PC-3 (cell line): Measurements from ENCODE around the gene PLXNC1. TPM values are rescaled to one million over a fixed set of nuclear protein-coding genes. Genes with fewer than 3 reads are reported as not detected.

ENCODE experiments used
- ATAC-seq: fragments of 200-7000 bp; cut with Tn5 transposase; 2 replicates; pipeline ENCODE4 v1.9.1; 2020; ENCODE audit warnings: mild to moderate bottlenecking, moderate library complexity
- BruUV-seq: library from RNA; stranded (reverse); fragments of 400-500 nt; replicated peaks from 2 replicates; lab custom pipeline; 2021; lab: Mats Ljungman, UMichigan
- CTCF ChIA-PET: fragments of 300-600 bp; sonication (Branson Sonifier 250); formaldehyde crosslinking; loops from one replicate; lab custom pipeline; 2022; ENCODE audit warnings: antibody characterized with exemption; lab: Charles Lee
- POLR2A ChIA-PET: fragments of 300-600 bp; sonication (Branson Sonifier 250); formaldehyde crosslinking; loops from one replicate; lab custom pipeline; 2022; ENCODE audit warnings: antibody characterized with exemption; ENCODE audit not compliant: unreplicated experiment; lab: Charles Lee
- DNase-seq: peaks from one replicate; pipeline ENCODE4 v3.0.0-alpha.2; 2015
- H2AFZ ChIP-seq: fragments of 300-600 bp; sonication (generic); 2 replicates; pipeline ENCODE4 v1.6.0; 2016; ENCODE audit warnings: antibody characterized with exemption, low read length
- H3F3A ChIP-seq: fragments of 300-600 bp; sonication (generic); one replicate; pipeline ENCODE4 v1.6.0; 2017; ENCODE audit warnings: antibody characterized with exemption, low read length, control low read depth, mild to moderate bottlenecking; ENCODE audit not compliant: unreplicated experiment
- H3K27ac ChIP-seq: fragments of 300-600 bp; sonication (generic); 2 replicates; pipeline ENCODE4 v1.5.1; 2016; ENCODE audit warnings: mild to moderate bottlenecking, low read length
- H3K27me3 ChIP-seq: fragments of 300-600 bp; sonication (generic); 2 replicates; pipeline ENCODE4 v1.6.1; 2016; ENCODE audit warnings: low read length, mixed read lengths
- H3K36me3 ChIP-seq: fragments of 300-600 bp; sonication (generic); 2 replicates; pipeline ENCODE4 v1.6.1; 2016; ENCODE audit warnings: low read depth, mixed run types, low read length, mixed read lengths
- H3K4me1 ChIP-seq: fragments of 300-600 bp; sonication (generic); 2 replicates; pipeline ENCODE4 v1.5.1; 2016; ENCODE audit warnings: low read length; ENCODE audit not compliant: insufficient read depth
- H3K4me2 ChIP-seq: fragments of 300-600 bp; sonication (generic); 2 replicates; pipeline ENCODE4 v1.6.0; 2016; ENCODE audit warnings: low read length
- H3K4me3 ChIP-seq: fragments of 300-600 bp; sonication (generic); 2 replicates; pipeline ENCODE4 v1.5.1; 2016; ENCODE audit warnings: mild to moderate bottlenecking, low read length, mixed read lengths
- H3K79me2 ChIP-seq: fragments of 300-600 bp; sonication (generic); 2 replicates; pipeline ENCODE4 v1.6.1; 2017; ENCODE audit warnings: low read length, mixed read lengths
- H3K9ac ChIP-seq: fragments of 300-600 bp; sonication (generic); 2 replicates; pipeline ENCODE4 v1.6.0; 2016; ENCODE audit warnings: mild to moderate bottlenecking, low read length
- H3K9me2 ChIP-seq: fragments of 300-600 bp; sonication (generic); replicated peaks from 2 replicates; pipeline ENCODE4 v1.6.1; 2016; ENCODE audit warnings: mixed run types, low read length, mixed read lengths
- H3K9me3 ChIP-seq: fragments of 300-600 bp; sonication (generic); 2 replicates; pipeline ENCODE4 v1.6.1; 2016; ENCODE audit warnings: low read length, mixed read lengths
- H4K20me1 ChIP-seq: fragments of 300-600 bp; sonication (generic); 2 replicates; pipeline ENCODE4 v1.6.1; 2016; ENCODE audit warnings: low read length, mixed read lengths
- EZH2 ChIP-seq: fragments of 300-600 bp; sonication (generic); IDR thresholded peaks from one replicate; pipeline ENCODE4 v1.6.1; 2017; ENCODE audit warnings: antibody characterized with exemption, mild to moderate bottlenecking, low read length; ENCODE audit not compliant: unreplicated experiment
- EZH2phosphoT487 ChIP-seq: fragments of 300-600 bp; sonication (generic); IDR thresholded peaks from 2 replicates; pipeline ENCODE4 v1.6.1; 2018; ENCODE audit warnings: mild to moderate bottlenecking, antibody characterized with exemption, low read length, borderline replicate concordance
- intact Hi-C: fragments of 100-400 bp; cut with micrococcal nuclease; formaldehyde crosslinking; loops from 2 replicates; pipeline ENCODE4 v1.9.0; 2023
- total RNA-seq: library from RNA; depleted of rRNA; stranded (reverse); fragments of >200 nt; gene quantifications from 2 replicates; pipeline ENCODE4 v1.2.3, GENCODE V29; 2014
- TF ChIP-seq, protein P1 (sequence below): fragments of 300-600 bp; sonication (generic); conservative IDR thresholded peaks from 2 replicates; pipeline ENCODE4 v1.5.1; 2017; ENCODE audit warnings: antibody characterized with exemption, low read depth, mild to moderate bottlenecking, low read length

PLXNC1 gene
- total RNA-seq, 1 experiment from 2014 or later, result 0.15 TPM

DNA sequence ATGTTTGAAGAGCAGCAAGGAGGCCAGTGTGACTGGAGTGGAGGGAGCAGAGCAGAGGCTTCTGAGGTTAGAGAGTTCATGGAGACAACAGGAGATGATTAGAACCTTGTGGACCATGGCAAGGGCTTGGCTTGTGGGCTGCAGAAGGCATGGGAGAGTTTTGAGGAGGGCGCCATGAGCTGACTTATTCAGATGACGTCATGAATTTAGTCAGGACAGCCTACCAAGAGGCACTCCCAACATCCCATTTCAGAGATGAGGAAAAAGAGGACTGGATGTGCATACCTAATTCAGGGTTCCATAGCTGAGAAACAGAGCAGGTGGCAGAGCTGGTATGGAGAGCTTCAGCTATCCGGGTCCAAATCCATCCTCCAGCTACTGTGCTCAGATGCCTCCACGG is 101.8 kb downstream of the PLXNC1 start:
- Histone ChIP-seq H3K27ac (no peak overlapping the region), H3K79me2 (no peaks in the 10 kb centered on the region), H3K4me2 (no peak overlapping the region), H3K9me3 (no peaks in the 10 kb centered on the region), H3K9ac (no peak overlapping the region), H3K4me1 (no peaks in the 10 kb centered on the region), H3F3A (no peaks in the 10 kb centered on the region), H2AFZ (no peak overlapping the region), H4K20me1 (no peaks in the 10 kb centered on the region), H3K4me3 (no peak overlapping the region), H3K9me2 (no peaks in the 10 kb centered on the region), H3K36me3 (no peaks in the 10 kb centered on the region), H3K27me3 (peaks cover 30% of the 10 kb centered on the region)
- intact Hi-C loops, result no loop called here
- no peak for ATAC-seq
- no peak for TF ChIP-seq EZH2
- TF ChIP-seq, protein P1, sequence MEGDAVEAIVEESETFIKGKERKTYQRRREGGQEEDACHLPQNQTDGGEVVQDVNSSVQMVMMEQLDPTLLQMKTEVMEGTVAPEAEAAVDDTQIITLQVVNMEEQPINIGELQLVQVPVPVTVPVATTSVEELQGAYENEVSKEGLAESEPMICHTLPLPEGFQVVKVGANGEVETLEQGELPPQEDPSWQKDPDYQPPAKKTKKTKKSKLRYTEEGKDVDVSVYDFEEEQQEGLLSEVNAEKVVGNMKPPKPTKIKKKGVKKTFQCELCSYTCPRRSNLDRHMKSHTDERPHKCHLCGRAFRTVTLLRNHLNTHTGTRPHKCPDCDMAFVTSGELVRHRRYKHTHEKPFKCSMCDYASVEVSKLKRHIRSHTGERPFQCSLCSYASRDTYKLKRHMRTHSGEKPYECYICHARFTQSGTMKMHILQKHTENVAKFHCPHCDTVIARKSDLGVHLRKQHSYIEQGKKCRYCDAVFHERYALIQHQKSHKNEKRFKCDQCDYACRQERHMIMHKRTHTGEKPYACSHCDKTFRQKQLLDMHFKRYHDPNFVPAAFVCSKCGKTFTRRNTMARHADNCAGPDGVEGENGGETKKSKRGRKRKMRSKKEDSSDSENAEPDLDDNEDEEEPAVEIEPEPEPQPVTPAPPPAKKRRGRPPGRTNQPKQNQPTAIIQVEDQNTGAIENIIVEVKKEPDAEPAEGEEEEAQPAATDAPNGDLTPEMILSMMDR, result no peak
- TF ChIP-seq EZH2phosphoT487, result no peak
- ChIA-PET POLR2A (no interaction called here), CTCF (no interaction called here)
- DNase-seq, result no peak
- BruUV-seq, result no TSS peak

DNA sequence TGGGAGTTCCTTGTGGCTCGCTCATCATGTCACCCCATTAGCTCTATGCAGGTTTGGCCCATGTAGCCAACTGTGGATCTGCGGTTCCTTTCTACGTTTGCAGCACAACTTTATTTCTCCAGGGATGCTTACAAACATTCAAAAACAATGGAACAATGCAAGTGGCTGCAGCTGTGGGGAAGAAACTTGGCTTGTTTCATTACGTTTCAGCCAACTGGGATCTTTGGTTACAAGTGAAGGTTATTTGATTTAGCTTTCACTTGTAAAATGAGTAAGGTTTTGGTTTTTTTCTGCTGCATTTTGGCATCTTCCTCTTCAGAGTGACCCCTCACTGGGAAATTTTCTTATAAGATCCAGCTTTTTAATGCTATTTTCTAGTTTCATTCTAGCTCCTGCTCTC is 105.9 kb downstream of the PLXNC1 start:
- no peaks in the 10 kb centered on the region for H3K27me3 ChIP-seq
- H3K4me1 ChIP-seq, result no peaks in the 10 kb centered on the region
- no TSS peak for BruUV-seq
- H4K20me1 ChIP-seq, result no peaks in the 10 kb centered on the region
- no peak overlapping the region for H3K27ac ChIP-seq
- H3K36me3 ChIP-seq, result no peaks in the 10 kb centered on the region
- no peaks in the 10 kb centered on the region for H3K9me3 ChIP-seq
- TF ChIP-seq EZH2phosphoT487 (no peak), EZH2 (no peak)
- TF ChIP-seq, protein P1, result no peak
- no peaks in the 10 kb centered on the region for H3F3A ChIP-seq
- no peak overlapping the region for H3K9ac ChIP-seq
- no peak overlapping the region for H3K4me3 ChIP-seq
- DNase-seq, result no peak
- intact Hi-C loops, result no loop called here
- H3K4me2 ChIP-seq, result no peak overlapping the region
- H3K9me2 ChIP-seq, result no peaks in the 10 kb centered on the region
- ChIA-PET CTCF (no interaction called here), POLR2A (no interaction called here)
- no peaks in the 10 kb centered on the region for H3K79me2 ChIP-seq
- no peak for ATAC-seq
- H2AFZ ChIP-seq, result no peak overlapping the region

DNA sequence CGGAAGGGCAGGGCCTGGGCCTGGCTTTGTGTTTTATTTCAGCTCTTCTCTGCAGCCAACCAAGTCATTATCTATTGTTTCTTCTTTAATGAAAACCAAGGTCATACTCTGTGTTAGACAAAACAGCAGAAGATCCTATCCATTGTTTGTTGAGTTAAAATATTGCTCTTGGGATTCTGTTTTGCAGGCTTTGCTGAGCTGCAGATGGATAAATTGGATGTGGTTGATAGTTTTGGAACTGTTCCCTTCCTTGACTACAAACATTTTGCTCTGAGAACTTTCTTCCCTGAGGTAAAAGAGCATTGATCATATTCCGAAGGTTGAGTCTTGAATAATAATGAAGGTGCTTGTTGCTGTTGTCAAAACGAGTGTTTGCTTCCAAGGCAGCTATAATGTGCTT is 106.6 kb downstream of the PLXNC1 start:
- Histone ChIP-seq H3K27ac (no peak overlapping the region), H3K36me3 (no peaks in the 10 kb centered on the region), H3K9ac (no peak overlapping the region), H3K9me2 (no peaks in the 10 kb centered on the region), H3K27me3 (no peaks in the 10 kb centered on the region), H3K9me3 (no peaks in the 10 kb centered on the region), H3K4me3 (no peak overlapping the region), H3K79me2 (no peaks in the 10 kb centered on the region), H3F3A (no peaks in the 10 kb centered on the region), H3K4me2 (no peak overlapping the region), H4K20me1 (no peaks in the 10 kb centered on the region), H3K4me1 (no peaks in the 10 kb centered on the region), H2AFZ (no peak overlapping the region)
- ChIA-PET POLR2A (no interaction called here), CTCF (interaction anchor here (0.9 kb wide), 1 partner anchor 35 kb away, joined by 3 read pairs; no protein-coding TSS in a partner anchor)
- DNase-seq (no peak), ATAC-seq (no peak)
- intact Hi-C loops, result no loop called here
- TF ChIP-seq, protein P1, result no peak
- TF ChIP-seq EZH2 (no peak), EZH2phosphoT487 (no peak)
- no TSS peak for BruUV-seq
